IMR-90 (cell line): ENCODE measurements around the gene ZNF768.

ENCODE experiments used
- BHLHE40 ChIP-seq: fragments of 150-350 bp; IDR thresholded peaks from 2 replicates; pipeline ENCODE4 v1.6.1; 2016; ENCODE audit warnings: mild to moderate bottlenecking, low read depth, low read length
- CEBPB ChIP-seq: IDR thresholded peaks from 2 replicates; pipeline ENCODE4 v1.6.1; 2012; ENCODE audit warnings: low read depth, low read length, improper control_type of control experiment
- CTCF ChIP-seq: conservative IDR thresholded peaks from 2 replicates; pipeline ENCODE4 v1.5.1; 2012; ENCODE audit warnings: mild to moderate bottlenecking, low read depth, low read length, improper control_type of control experiment
- ELK1 ChIP-seq: fragments of 150-350 bp; IDR thresholded peaks from 2 replicates; pipeline ENCODE4 v1.6.1; 2016; ENCODE audit warnings: low read depth, mild to moderate bottlenecking, low read length, moderate library complexity, borderline replicate concordance
- MAFK ChIP-seq: IDR thresholded peaks from 2 replicates; pipeline ENCODE4 v1.6.1; 2012; ENCODE audit warnings: low read depth, low read length, improper control_type of control experiment
- NFE2L2 ChIP-seq: fragments of 150-350 bp; IDR thresholded peaks from 2 replicates; pipeline ENCODE4 v1.6.1; 2016; ENCODE audit warnings: low read depth, mild to moderate bottlenecking, low read length
- POLR2A ChIP-seq: IDR thresholded peaks from 2 replicates; pipeline ENCODE4 v1.6.1; 2012; ENCODE audit warnings: mild to moderate bottlenecking, low read depth, low read length
- RAD21 ChIP-seq: IDR thresholded peaks from 2 replicates; pipeline ENCODE4 v1.6.1; 2012; ENCODE audit warnings: low read length, improper control_type of control experiment
- RFX5 ChIP-seq: IDR thresholded peaks from 2 replicates; pipeline ENCODE4 v1.8.0; 2012; ENCODE audit warnings: low read depth, mild to moderate bottlenecking, low read length, moderate library complexity
- SMC3 ChIP-seq: fragments of 150-350 bp; IDR thresholded peaks from 2 replicates; pipeline ENCODE4 v1.6.1; 2016; ENCODE audit warnings: low read depth, mild to moderate bottlenecking, antibody characterized with exemption, low read length, moderate library complexity
- USF2 ChIP-seq: fragments of 150-350 bp; IDR thresholded peaks from 2 replicates; pipeline ENCODE4 v1.6.1; 2017; ENCODE audit warnings: mild to moderate bottlenecking, antibody characterized with exemption, low read length, low read depth

GRCh38 chr16:30484887-30485286 lies 41.5 kb downstream of the ZNF768 start:
- TF ChIP-seq CTCF (no peak), SMC3 (no peak), NFE2L2 (no peak), BHLHE40 (no peak), POLR2A (no peak), RAD21 (no peak), MAFK (no peak), ELK1 (no peak), CEBPB (no peak), RFX5 (no peak), USF2 (no peak)
